Head of caudate nucleus (tissue), 42 donors: ENCODE measurements around the gene SQSTM1.

ENCODE experiments used
- DNase-seq, 42 donors: peaks; one replicate each; pipeline versions ENCODE4 v3.0.0 to v3.0.0-alpha.2; 2020 to 2021; ENCODE audit warnings: mixed read lengths in 7 of 42
- intact Hi-C: fragments of 100-400 bp; cut with DNase I; formaldehyde crosslinking; loops from one replicate; pipeline ENCODE4 v1.15.0; 2022

The SQSTM1 gene

GRCh38 chr5:179878222-179879002, 57.7 kb downstream of the SQSTM1 start:
- intact Hi-C loops, result no loop called here
- DNase-seq, result no peak

DNA sequence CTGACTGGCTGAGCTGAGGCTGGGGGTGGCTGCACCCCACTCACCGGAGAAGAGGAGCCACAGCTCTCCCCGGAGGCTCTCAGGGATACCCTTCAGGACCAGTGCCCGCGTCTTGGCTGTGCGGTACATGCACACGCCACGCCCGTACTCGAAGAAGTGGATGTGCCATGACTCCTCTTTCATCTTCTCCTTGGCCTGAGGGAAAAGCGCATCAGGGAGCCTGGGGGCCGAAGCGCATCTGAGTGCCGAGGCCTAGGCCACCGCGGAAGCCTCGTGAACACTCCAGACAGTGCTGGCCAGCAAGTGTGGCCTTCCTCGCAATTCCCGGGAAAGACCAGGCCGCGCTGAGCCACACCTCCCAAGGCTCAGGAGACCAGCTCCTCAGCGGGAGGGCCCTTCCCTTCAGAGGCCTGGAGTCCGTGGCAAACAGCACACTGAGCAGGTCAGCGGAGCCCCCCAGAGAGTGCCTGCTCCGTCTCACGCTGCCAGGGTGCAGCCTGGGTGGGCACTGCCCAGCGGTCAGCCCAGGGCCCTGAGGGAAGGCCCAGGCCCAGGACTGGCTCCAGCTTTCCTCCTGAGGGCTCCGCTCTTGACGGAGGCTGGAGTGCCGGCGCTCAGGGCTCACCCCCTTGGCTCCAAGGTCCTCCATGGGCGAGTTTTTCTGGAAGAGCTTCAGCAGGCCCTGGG, 58.4 kb downstream of the SQSTM1 start:
- DNase-seq, result no peak
- intact Hi-C loops, result no loop called here

GRCh38 chr5:179879690-179880010, 58.9 kb downstream of the SQSTM1 start:
- no peak for DNase-seq
- intact Hi-C loops, result no loop called here

DNA sequence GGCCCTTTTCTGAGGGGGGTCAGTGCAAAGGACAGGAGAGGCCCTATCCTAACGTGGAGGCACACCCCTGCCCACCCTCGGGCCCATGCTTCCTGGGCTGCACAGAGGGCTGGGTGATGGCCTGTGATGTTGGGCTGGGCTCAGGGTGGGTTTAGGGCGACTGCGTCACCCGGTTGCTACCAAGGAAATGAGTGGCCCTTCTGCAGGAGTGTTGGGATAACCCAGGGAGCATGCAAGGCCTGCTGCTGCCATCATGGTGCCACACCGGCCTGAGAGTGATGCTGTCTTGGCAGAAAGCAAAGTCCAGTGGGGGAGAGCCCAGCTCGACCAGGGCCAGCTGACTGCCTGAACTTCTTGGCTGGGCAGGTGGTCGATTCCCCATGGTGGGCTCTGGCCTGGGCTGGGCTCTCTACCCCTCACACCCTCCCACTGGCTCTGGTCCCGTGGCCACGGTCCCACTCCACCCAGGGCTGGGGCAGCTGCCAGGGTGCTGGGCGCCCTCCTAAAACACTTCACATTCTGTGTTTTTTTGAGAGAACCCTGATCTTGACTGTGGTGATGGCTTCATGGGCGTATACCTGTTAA, 59.5 kb downstream of the SQSTM1 start:
- intact Hi-C loops, result no loop called here
- DNase-seq, result no peak

GRCh38 chr5:179880848-179881590, 60.3 kb downstream of the SQSTM1 start:
- DNase-seq, result no peak
- intact Hi-C loops, result no loop called here

DNA sequence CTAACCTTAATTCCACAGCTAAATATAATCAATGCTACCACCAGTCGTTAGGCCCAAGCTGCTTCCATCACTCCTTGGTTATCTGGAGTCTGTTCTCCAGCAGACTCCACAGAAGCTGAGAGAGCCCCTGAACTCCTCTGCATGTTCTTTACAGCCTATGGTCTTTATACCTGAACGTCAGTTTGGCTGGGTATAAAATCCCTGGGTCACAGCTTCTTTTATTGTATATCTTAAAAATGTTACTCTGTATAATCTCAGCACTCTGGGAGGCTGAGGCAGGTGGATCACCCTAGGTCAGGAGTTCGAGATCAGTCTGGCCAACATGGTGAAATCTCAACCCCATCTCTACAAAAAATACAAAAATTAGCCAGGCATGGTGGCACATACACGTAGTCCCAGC, 61.6 kb downstream of the SQSTM1 start:
- intact Hi-C loops, result no loop called here
- DNase-seq, result no peak

DNA sequence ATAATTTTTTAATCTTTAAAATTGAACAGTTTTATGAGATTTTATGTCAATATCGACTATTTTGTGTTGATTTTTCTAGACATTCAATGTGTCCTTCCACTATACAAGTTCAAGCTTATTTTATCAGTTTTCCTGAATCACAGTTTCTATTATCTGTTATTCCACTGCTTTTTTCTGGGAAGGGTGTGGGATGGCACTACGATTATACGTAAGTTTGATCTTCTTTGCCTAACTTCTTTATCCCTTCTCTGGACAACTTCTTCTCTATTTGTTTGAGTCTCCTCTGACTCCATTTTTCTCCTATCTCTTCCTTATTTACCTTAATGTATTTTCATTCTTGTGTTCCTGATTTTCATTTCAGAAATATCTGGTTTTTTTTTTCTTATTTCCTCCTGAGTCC, 62.5 kb downstream of the SQSTM1 start:
- DNase-seq, result no peak
- intact Hi-C loops, result no loop called here

GRCh38 chr5:179885491-179886090, 64.9 kb downstream of the SQSTM1 start:
- DNase-seq, result no peak
- intact Hi-C loops, result no loop called here

GRCh38 chr5:179886190-179886911, 65.6 kb downstream of the SQSTM1 start:
- no peak for DNase-seq
- intact Hi-C loops, result no loop called here

DNA sequence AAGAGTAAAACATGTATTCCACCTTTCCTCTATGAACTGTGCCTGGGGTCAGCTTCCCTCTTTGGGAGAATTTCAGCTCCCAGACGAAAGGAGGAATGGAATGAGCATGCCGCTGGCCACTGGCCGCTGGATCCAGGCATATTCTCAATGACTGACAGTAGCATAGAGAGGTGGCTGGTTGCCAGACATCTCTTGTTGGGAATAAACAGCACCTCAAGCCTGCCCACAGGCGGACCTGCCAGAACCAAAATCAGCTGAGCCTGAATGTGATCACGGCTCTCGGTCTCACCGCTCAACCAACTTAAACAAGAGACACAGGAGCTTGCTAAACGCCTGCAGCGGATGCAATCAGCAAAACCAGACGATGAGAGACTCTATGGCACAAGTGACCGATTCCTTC, 66.4 kb downstream of the SQSTM1 start:
- intact Hi-C loops, result no loop called here
- DNase-seq, result no peak
